Right ventricle myocardium inferior (tissue), 1 donor: ENCODE results near the gene SRM. TPM values are rescaled to one million over a fixed set of nuclear protein-coding genes. Genes with fewer than 3 reads are reported as not detected.
"Not testable (repeated sequence)": the region's sequence is repeated elsewhere in the genome, so short reads cannot be mapped to it uniquely, and the experiment has no call there.

ENCODE experiments used
- ATAC-seq: fragments of 200-7000 bp; cut with Tn5 transposase; one replicate; pipeline ENCODE4 v1.9.1; 2020; ENCODE audit warnings: mild to moderate bottlenecking, moderate library complexity
- DNase-seq: peaks from one replicate; pipeline ENCODE4 v3.0.0; 2021; ENCODE audit errors: missing footprints
- intact Hi-C: fragments of 100-400 bp; cut with DNase I; formaldehyde crosslinking; loops from one replicate; pipeline ENCODE4 v1.11.0; 2022
- total RNA-seq: library from RNA; stranded (reverse); fragmentation: NEBNext Ultra II Directional; extraction: Animal tissue kit (Norgen Biotek cat#: 25700); gene quantifications from one replicate; pipeline ENCODE4 v1.2.1, GENCODE V29; 2021
- donor health status: DM: no; HTN: yes; CAD: no; lungs with severe emphysema.

The SRM gene
- total RNA-seq, 1 donor from 2014 or later: 54.0 TPM

DNA sequence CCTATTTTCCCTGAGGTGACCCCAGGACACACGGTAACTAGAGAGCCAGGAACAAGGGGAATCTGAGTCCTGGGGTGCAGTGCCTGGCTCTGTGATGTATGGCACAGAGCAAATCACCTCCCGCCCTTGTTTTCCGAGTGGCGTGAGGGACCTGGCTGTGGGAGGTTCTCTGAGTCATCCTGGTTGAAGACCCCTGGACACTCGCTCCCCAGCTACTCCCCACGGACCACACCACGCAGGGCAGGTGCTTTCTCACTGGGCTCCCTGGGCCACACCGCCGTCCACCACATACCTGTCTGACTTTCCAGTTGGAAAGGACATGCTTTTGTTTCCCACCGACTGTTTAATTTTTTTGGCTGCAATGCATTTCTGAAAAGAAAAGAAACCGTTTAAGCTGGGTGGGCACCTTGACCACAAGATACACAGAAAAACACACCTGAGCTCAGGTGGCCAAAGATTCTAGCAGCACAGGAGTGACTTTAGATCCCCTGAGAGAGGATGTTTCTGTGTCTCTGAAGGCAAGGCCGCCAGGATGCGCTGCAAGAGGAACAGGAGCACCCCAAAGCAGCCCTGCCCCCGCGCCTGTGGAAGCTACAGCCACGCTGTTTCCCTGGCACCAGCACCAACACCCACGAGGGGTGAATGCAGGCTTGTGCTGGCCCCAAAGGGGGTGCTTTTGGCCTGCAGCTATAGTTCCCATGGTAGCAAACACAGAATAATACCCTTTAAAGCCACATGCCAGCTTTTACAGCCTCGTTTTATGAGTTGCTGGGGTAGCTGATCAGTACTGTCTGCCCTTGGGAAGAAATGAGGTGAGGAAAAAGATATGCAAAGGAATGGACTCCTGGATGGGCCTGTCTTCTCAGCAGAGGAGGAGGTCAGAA, 8.1 kb upstream of the SRM start:
- no peak for DNase-seq
- intact Hi-C loops: no loop called here
- ATAC-seq: no peak

DNA sequence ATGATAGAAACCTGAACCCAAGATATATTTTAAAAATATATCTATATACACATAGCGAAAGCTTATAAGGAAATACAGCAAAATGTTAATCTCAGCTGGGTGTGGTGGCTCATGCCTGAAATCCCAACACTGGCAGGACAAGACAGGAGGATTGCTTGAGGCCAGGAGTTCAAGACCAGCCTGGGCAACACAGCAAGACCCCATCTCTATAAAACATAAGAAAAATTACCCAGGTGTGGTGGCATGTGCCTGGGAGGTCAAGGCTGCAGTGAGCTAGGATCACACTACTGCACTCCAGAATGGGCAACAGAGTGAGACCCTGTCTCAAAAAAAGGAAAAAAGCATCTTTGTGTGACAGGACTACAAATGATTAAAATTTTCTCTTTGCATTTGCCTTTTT, 6.0 kb upstream of the SRM start:
- intact Hi-C loops: no loop called here
- ATAC-seq (no peak), DNase-seq (no peak)

DNA sequence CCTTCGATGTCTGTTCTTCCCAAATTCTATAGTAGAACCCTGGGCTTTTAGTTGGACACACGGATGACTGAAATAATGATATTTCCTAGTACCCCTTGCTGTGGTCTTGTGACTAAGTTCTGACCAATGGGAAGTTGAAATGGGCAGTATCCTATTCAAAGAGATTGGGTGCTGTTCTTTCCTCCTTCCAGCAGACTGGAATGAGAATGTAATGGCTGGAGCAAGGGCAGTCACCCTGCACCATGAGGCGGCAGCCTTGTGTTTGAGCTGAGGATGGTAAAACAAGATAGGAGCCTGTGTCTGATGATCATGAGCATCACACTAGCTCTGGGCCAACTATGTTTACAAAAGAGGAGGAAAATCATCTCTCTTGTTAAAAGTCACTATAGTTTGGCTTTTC, 5.1 kb upstream of the SRM start:
- intact Hi-C loops: no loop called here
- no peak for ATAC-seq
- DNase-seq: no peak

DNA sequence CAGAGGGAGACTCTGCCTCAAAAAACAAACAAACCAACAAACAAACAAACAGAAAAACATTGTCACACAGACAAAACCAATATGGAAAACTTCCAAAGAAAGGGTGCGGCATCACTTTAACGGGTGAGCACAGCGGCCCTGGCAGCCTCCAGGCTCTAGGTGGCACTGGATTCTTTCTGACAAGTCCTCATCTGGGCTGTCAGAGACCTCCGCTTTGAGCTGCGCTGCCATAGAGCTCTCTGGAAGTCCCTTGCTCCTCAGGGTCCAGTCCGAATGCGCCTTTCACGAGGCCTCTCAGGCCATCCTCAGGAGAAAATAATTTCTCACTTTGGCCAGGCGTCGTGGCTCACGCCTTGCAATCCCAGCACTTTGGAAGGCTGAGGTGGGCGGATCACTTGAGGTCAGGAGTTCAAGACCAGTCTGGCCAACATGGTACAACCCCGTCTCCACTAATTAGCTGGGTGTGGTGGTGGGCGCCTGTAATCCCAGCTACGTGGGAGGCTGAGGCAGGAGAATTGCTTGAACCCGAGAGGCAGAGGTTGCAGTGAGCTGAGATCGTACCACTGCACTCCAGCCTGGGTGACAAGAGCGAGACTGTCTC, 4.2 kb upstream of the SRM start:
- DNase-seq, intact Hi-C loops, ATAC-seq: not testable (repeated sequence)

DNA sequence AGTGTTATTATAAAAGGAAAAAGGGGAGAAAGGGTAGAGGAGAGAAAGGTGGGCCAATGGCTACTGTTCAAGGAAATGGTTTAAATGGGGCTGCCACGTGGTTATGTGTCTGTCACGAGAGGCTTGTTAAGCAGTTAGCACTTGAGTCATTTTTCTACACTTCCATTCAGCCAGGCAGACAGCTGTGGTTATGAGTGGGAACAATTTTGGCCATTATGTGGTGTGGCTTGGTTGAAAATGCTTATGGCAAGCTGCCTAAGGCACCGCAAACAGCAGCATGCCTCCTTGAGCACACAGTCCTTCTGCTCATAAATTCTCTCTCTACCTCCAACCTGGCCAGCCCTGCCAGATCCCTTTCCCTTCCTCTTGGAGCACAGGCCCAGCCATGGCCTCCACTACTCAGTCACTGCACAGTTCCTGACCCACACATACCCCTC, 3.2 kb upstream of the SRM start:
- no peak for ATAC-seq
- no peak for DNase-seq

DNA sequence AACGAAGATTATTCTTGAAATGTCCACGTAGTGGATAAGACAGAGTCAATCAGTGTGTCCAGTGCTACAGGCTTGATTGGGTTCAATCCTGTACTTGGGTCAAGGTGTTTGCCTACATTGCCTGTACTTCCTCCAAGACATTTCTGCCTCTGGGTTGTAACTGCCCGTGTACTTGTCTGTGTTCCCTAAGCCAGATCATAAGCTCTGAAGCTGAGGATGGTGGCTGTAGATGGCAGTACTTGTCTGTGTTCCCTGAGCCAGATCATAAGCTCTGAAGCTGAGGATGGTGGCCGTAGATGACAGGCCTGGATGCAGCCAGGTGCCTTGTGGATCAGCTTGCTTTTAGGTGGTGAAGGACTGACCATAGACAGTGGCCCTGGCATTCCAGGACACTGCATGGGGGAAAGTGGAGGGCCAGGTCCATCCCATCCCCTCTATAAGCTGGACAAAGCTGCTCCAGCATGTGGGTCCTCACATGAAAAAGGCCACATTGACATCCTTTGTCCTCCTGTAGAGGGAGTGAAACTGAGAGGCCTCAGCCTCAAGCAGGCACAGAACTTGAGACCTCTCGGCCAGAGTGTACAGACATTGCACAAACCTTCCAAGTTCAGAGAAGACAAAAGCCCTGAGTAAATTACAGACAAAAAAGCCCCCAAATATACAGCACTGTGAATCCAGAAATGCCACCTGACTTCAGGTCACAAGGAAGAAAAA, 2.0 kb upstream of the SRM start:
- no peak for DNase-seq
- ATAC-seq: no peak
- intact Hi-C loops: no loop called here

More for the DNA sequence above, 3.2 kb upstream of the SRM start:
- intact Hi-C loops: no loop called here

DNA sequence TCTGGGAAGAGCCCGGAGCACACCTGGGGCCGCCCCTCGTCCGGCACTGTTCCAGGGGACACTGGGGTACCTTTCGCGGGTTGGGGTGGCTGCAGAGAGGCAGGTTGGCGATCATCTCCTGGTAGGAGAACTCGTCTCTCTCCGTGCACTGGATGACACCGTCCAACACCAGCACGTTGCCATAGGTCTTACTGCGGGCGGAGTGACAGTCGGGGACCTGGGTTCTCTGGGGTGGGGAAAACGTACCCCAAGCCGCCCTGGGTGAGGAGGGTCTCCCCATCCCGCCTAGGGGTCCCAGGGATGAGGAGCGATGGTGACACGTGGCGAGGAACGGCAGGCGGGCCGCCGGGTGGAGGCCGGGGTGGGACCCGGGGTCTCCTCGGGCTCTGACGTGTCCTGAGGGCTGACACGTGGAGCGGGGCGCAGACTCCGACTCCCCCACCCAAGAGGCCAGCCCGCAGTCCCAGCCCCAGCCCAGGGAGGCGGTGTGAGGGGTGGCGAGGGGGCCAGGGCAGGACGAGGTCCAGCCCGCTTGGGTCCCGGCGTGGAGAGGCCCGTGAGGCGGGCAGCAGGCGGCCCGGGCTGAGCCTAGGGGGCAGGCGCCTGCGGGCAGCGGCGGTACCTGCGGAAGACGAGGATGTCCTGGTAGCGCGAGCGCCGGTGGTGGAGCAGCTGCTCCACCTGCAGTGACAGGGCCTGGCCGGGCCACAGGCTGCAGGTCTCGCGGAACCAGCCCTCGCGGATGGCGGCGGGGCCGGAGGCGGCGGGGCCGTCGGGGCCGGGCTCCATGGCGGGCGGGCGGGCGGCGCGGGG, 457 bp downstream of the SRM start:
- DNase-seq (no peak), ATAC-seq (no peak)
- intact Hi-C loops: no loop called here

DNA sequence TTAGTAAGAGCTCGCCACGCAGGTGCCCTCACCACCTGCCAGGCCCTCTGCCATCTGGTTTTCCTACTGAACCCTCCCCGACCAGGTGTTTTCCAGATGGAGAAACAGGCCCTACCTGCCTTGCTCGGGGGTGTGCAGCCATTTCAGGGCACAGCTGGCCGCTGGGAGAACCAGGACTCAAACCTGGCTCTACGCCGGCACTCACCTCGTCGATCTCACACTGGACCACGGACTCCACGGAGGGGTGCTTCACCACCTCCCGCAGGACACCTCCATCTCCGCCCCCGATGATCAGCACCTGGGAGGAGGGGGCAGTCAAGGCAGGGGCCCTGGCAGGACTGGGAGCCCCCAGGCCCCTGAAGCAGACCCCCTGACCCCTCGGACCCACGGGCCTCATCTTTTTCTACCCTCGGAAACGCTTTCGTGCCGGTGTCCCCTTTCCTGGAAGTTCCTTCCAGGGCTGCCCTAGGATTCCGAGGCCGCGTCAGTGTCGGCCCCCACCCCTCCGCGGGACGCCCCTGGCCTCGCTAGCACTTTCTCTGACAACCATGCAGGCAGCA, 1.1 kb downstream of the SRM start:
- intact Hi-C loops: no loop called here
- DNase-seq (no peak), ATAC-seq (no peak)

DNA sequence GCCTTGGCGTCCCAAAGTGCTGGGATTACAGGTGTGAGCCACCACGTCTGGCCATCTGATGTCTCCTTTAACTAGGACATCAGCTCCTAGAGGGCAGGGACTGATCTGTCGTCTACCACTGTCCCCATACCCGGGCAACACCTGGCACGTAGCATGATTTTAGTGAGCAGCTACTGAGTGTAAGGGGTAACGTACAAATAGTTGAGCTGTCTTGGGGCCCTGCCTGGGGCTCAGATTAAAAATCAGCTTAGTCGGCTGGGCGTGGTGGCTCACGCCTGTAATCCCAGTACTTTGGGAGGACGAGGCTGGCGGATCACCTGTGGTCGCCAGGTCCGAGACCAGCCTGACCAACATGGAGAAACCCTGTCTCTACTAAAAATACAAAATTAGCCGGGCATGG, 1.8 kb downstream of the SRM start:
- intact Hi-C loops: no loop called here
- ATAC-seq (no peak), DNase-seq (no peak)

DNA sequence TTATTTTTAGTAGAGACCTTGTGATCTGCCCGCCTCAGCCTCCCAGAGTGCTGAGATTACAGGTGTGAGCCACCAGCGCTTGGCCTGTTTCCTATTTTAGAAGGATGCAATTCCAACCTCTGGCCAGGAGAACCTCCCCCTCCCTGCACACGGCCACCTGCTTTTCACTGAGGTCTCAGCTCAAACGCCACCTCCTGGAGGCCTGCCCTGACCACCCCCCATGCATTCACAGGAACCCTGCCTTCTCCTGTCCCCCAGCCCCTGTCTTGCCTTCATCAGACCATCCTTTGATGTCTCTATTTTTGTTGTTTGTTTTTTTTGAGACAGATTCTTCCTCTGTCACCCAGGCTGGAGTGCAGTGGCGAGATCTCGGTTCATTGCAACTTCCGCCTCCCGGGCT, 2.3 kb downstream of the SRM start:
- DNase-seq (no peak), ATAC-seq (no peak)
- intact Hi-C loops: no loop called here

DNA sequence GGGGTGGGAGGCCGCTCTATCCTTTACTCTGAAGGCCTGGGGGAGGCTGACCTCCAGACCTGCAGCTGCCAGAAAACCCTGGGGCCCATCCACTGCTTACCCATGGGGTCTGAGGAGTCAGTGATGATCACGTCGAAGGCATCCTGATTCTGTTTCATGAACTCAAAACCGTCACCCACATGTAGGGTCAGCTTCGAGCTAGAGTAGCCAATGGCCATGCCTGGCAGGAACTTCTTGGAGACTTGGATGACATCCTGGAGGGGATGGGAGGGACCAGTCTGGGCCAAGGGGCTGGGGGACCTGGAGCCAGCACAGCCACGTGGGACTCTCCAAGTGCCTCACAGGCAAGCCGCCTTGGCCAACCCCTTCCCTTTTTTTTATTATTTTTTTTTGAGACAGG, 3.3 kb downstream of the SRM start:
- intact Hi-C loops: no loop called here
- DNase-seq (no peak), ATAC-seq (no peak)

DNA sequence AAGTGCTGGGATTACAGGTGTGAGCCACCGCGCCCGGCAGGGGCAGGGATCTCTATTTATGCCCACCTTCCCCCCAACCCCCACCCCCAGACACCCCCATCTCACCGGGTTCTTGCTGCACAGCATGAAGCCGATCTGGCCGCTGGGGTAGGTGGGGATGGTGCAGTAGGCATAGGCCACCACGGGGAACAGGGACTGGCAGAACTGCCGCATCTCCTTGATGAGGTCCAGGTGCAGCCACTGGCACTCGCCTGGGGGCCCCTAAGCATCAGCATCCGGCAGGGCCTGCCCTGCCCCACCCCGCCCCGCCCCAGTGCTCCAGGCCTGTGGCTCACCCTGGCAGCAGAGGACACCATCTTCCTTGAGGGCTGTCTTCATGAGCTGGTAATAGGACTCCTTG, 4.1 kb downstream of the SRM start:
- ATAC-seq (no peak), DNase-seq (no peak)
- intact Hi-C loops: no loop called here

DNA sequence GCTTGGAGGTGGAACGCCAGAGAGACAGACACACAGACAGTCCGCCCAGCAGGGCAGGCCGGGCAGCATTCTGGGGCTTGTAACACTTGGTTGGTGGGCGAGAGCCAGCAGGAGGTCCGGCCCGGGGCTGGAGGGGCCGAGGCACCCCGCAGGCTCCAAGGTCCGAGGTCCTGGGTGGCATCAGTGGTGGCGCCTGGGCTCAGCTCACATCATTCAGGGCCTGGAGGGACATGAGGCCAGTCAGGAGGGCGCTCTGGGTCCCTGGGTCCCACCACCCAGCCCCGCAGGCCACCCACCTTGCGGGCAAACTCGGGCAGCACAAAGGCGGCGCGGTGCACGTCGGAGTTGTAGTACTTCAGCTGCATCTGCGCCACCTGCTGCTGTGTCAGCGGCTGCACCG, 5.2 kb downstream of the SRM start:
- no peak for DNase-seq
- intact Hi-C loops: no loop called here
- no peak for ATAC-seq

DNA sequence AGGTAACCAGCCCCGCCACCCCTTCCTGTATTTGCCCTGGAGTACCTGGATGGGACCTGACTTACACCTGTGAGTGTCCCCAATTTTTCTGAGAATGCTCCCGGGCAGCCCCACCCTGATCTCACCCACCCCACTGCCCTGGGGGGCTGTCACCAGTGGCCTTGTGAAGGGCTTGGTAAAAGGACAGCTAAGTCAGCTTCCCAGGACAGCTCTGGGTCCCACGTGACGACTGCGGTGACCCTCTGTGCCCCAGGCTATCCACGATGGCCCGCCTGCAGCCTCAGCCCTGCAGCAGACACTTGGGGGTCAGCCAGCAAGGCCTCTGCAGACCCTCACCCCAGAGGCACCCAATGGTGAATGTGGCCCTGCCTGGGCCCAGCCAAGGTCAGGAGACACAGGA, 5.6 kb downstream of the SRM start:
- DNase-seq: no peak
- ATAC-seq: no peak
- intact Hi-C loops: no loop called here

DNA sequence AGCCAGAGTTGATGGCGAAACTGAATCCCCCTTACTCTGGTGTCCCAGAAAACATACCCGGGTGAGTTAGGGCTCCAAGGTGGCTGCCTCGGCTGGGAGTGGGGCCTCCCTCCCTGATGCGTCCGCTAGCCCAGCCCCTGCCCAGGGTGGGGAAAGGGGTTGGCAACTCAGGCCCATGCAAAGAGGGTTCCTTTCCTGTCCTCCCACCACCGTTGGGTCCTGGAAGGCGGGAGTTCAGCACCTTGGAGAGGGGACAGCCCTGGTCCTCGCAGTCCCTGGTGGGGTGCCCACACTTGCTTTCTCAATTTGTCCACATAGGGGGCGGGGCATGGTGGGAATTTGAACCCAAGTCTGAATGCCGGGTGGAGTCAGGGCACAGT, 6.1 kb downstream of the SRM start:
- ATAC-seq: peak; percentile 26
- DNase-seq: no peak
- intact Hi-C loops: no loop called here

DNA sequence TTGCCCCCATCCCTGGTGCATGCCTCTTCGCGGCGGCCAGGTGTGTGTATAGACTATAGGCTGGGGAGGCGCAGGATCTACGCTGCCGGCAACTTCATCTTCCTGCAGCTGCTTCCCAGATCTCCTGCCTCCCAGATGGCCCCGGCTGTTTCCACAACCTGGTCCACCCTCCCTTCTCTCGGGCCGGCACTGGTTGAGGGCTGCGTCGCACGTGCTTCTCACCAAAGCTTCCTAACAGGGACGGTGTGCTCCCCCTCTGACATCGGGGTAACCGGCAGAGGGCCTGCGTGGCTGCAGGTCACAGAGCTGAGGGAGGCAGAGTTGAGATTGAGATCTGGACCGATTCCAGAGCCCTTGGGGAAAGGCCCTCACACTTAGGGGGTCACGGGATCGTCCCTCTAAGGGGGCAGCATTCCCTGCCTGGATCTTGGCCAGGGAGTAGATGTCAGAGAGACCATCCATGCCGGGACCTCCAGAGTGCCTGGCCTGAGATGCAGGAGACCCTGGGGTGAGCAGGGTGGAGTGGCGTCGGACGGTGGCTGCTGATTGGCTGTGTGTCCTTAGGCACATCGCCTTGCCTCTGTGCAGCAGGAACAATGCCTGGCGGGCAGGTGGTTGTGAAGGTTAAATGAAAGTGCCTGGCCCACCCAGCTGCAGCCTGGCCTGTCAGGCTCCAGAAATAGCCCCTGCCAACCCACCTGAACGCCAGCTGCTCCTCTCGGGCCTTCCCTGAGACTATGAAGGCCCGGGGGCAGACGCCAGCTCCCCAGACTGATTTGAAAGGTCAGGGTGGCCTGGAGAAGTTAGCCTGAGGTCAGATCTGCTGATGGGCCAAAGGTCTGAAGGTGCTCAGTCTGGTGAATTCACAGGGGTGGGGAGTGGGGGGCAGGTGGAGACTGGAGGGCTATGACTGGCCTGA, 6.7 kb downstream of the SRM start:
- no peak for ATAC-seq
- no peak for DNase-seq
- intact Hi-C loops: no loop called here

DNA sequence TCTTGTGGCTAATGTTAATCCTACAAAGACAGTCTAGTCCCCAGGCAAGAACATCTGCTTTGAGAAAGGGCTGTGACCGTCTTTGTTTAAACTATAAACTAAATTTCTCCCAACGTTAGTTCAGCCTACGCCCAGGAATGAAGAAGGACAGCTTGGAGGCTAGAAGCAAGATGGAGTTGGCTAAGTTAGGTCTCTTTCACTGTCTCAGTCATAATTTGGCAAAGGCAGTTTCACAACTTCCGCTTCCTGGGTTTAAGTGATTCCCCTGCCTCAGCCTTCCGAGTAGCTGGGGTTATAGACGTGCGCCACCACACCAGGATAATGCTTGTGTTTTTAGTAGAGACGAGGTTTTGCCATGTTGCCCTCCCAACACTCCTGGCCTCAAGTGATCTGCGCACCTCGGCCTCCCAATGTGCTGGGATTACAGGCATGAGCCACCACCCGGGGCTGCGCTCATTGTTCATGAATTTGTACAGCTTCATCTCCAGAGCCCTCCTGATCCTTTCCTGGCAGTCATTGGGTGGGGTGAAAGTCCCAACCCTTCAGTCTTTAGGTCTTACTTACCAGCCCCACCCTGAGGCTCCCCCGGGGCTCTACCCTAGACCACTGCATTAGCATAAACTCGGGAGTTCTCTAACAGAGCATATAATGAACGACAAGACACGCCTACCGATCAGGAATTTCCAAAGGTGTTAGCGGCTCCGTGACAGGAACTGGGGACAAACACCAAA, 7.9 kb downstream of the SRM start:
- ATAC-seq: no peak
- intact Hi-C loops: no loop called here
- DNase-seq: no peak
